HG03175 (cell line): ENCODE data around the gene YPEL5.
A peak's percentile ranks its signal among the peaks of the same experiment; 100 is the strongest.

ENCODE experiments used
- ATAC-seq: cut with Tn5 transposase; IDR thresholded peaks from one replicate; pipeline ENCODE4 v1.9.1; 2021; ENCODE audit warnings: mild to moderate bottlenecking, moderate library complexity; ENCODE audit not compliant: unreplicated experiment

YPEL5 gene

GRCh38 chr2:30164131-30164925 is 17.5 kb downstream of the YPEL5 start:
- ATAC-seq = no peak

GRCh38 chr2:30165050-30165520 is 18.3 kb downstream of the YPEL5 start:
- ATAC-seq = peak; percentile 95

- ATAC-seq = no peak
Observed at GRCh38 chr2:30165617-30166016, 18.8 kb downstream of the YPEL5 start.

GRCh38 chr2:30172627-30173026 is 25.8 kb downstream of the YPEL5 start:
- no peak for ATAC-seq

GRCh38 chr2:30177440-30177839 is 30.6 kb downstream of the YPEL5 start:
- ATAC-seq = no peak

- no peak for ATAC-seq
Observed at GRCh38 chr2:30177956-30178355, 31.1 kb downstream of the YPEL5 start.

GRCh38 chr2:30178618-30179434 is 32.0 kb downstream of the YPEL5 start:
- ATAC-seq = no peak

- ATAC-seq = no peak
Observed at GRCh38 chr2:30179536-30179935, 32.7 kb downstream of the YPEL5 start.

GRCh38 chr2:30180226-30180625 is 33.4 kb downstream of the YPEL5 start:
- no peak for ATAC-seq

GRCh38 chr2:30181176-30181575 is 34.4 kb downstream of the YPEL5 start:
- ATAC-seq = no peak

GRCh38 chr2:30184035-30184434 is 37.2 kb downstream of the YPEL5 start:
- ATAC-seq = no peak

GRCh38 chr2:30185178-30185577 is 38.4 kb downstream of the YPEL5 start:
- ATAC-seq = no peak

- no peak for ATAC-seq
Observed at GRCh38 chr2:30188292-30188691, 41.5 kb downstream of the YPEL5 start.

GRCh38 chr2:30190637-30191036 is 43.8 kb downstream of the YPEL5 start:
- ATAC-seq = no peak

- no peak for ATAC-seq
Observed at GRCh38 chr2:30191107-30191506, 44.3 kb downstream of the YPEL5 start.

- ATAC-seq = no peak
Observed at GRCh38 chr2:30191819-30192271, 45.0 kb downstream of the YPEL5 start.

- ATAC-seq = no peak
Observed at GRCh38 chr2:30192314-30192713, 45.5 kb downstream of the YPEL5 start.

GRCh38 chr2:30193104-30193681 is 46.4 kb downstream of the YPEL5 start:
- no peak for ATAC-seq

GRCh38 chr2:30194421-30194820 is 47.6 kb downstream of the YPEL5 start:
- ATAC-seq = no peak

- no peak for ATAC-seq
Observed at GRCh38 chr2:30195016-30195415, 48.2 kb downstream of the YPEL5 start.

GRCh38 chr2:30197570-30198192 is 50.9 kb downstream of the YPEL5 start:
- no peak for ATAC-seq
